BJ (cell line): ENCODE results near the gene PACS2. TPM values are rescaled to one million over a fixed set of nuclear protein-coding genes. Genes with fewer than 3 reads are reported as not detected.

Experiments
- CTCF ChIA-PET: fragments of 350-600 bp; formaldehyde crosslinking; extraction: SDS; loops from one replicate; lab custom pipeline; 2021; ENCODE audit warnings: antibody characterized with exemption, inconsistent platforms; lab: Yijun Ruan, JAX
- POLR2A ChIA-PET: fragments of 300-600 bp; sonication (Branson Sonifier 250); formaldehyde crosslinking; extraction: SDS; loops from one replicate; lab custom pipeline; 2021; ENCODE audit warnings: antibody characterized with exemption; lab: Charles Lee
- DNase-seq: peaks from one replicate; pipeline ENCODE4 v3.0.0-alpha.2; 2011; ENCODE audit warnings: low read depth
- H3K27me3 ChIP-seq: 2 replicates; pipeline ENCODE4 v1.6.0; 2011; ENCODE audit warnings: low read length; ENCODE audit not compliant: control insufficient read depth, insufficient read depth
- H3K36me3 ChIP-seq: 2 replicates; pipeline ENCODE4 v1.5.1; 2011; ENCODE audit warnings: low read length; ENCODE audit not compliant: control insufficient read depth, insufficient read depth
- H3K4me3 ChIP-seq: 2 replicates; pipeline ENCODE4 v1.5.1; 2011; ENCODE audit warnings: low read depth, mild to moderate bottlenecking, control low read depth, low read length
- polyA plus RNA-seq: library from polyadenylated mRNA; depleted of rRNA; stranded (reverse); fragments of >200 nt; gene quantifications from 2 replicates; pipeline ENCODE4 v1.2.3, GENCODE V29; 2011
- TF ChIP-seq, protein P1 (sequence below): IDR thresholded peaks from 2 replicates; pipeline ENCODE4 v1.5.1; 2011; ENCODE audit warnings: low read depth, mild to moderate bottlenecking, control low read depth, inconsistent platforms, low read length, moderate library complexity; ENCODE audit not compliant: insufficient read depth

The PACS2 gene
- polyA plus RNA-seq, 1 experiment: 21.4 TPM

DNA sequence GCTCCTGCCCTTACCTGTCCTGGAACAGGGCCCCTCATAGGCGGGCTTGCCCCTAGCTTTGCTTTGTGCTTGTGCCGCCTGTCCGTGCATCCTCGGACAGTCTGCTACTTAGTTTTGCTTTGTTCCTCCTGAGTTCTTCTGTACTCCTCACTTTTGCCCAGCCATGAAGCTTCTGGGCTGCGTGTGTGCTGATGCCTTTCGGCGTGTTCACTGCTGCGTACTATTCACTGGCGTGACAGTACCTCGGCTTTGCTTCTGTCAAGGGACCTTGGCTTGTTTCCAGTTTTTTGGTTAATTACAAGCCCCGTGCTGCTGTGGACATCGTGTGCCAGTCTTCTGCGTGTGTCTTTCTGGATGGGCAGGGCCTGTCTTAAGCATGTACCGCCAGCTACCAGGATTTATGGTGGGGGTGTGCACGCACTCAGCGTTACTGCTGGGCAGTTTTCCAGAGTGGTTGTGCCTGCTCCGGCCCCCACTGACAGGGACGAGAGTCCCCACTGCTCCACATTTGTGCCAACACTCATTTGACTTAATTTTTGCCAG, 2.5 kb downstream of the PACS2 start:
- DNase-seq: no peak
- Histone ChIP-seq H3K36me3 (no peaks in the 10 kb centered on the region), H3K27me3 (no peaks in the 10 kb centered on the region), H3K4me3 (no peak overlapping the region)
- TF ChIP-seq, protein P1, sequence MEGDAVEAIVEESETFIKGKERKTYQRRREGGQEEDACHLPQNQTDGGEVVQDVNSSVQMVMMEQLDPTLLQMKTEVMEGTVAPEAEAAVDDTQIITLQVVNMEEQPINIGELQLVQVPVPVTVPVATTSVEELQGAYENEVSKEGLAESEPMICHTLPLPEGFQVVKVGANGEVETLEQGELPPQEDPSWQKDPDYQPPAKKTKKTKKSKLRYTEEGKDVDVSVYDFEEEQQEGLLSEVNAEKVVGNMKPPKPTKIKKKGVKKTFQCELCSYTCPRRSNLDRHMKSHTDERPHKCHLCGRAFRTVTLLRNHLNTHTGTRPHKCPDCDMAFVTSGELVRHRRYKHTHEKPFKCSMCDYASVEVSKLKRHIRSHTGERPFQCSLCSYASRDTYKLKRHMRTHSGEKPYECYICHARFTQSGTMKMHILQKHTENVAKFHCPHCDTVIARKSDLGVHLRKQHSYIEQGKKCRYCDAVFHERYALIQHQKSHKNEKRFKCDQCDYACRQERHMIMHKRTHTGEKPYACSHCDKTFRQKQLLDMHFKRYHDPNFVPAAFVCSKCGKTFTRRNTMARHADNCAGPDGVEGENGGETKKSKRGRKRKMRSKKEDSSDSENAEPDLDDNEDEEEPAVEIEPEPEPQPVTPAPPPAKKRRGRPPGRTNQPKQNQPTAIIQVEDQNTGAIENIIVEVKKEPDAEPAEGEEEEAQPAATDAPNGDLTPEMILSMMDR: no peak
- CTCF ChIA-PET: interaction anchor here (0.7 kb wide), 1 partner anchor 73 kb away, joined by 3 read pairs; no protein-coding TSS in a partner anchor
- POLR2A ChIA-PET: no interaction called here

GRCh38 chr14:105317546-105317945, 3.0 kb downstream of the PACS2 start:
- Histone ChIP-seq H3K4me3 (no peak overlapping the region), H3K36me3 (no peaks in the 10 kb centered on the region), H3K27me3 (no peaks in the 10 kb centered on the region)
- CTCF ChIA-PET: no interaction called here
- no peak for DNase-seq
- TF ChIP-seq, protein P1: peak; percentile 20; the same call in 1 of the 2 replicates
- POLR2A ChIA-PET: no interaction called here

GRCh38 chr14:105322791-105323556, 8.4 kb downstream of the PACS2 start:
- POLR2A ChIA-PET: no interaction called here
- no peak for DNase-seq
- Histone ChIP-seq H3K27me3 (no peaks in the 10 kb centered on the region), H3K4me3 (no peak overlapping the region), H3K36me3 (peaks cover 3% of the 10 kb centered on the region; the same call in 1 of the 2 replicates)
- TF ChIP-seq, protein P1: no peak
- CTCF ChIA-PET: interaction anchor here (1.6 kb wide), 1 partner anchor 232 kb away, joined by 3 read pairs; no protein-coding TSS in a partner anchor

- peaks cover 3% of the 10 kb centered on the region; the same call in 1 of the 2 replicates for H3K36me3 ChIP-seq
- DNase-seq: no peak
- ChIA-PET POLR2A (no interaction called here), CTCF (interaction anchor here (0.6 kb wide), 1 partner anchor 23 kb away, joined by 4 read pairs; the partner anchor contains the start of gene BRF1)
- H3K27me3 ChIP-seq: no peaks in the 10 kb centered on the region
- no peak overlapping the region for H3K4me3 ChIP-seq
- TF ChIP-seq, protein P1: no peak
Observed at GRCh38 chr14:105323663-105324062, 9.1 kb downstream of the PACS2 start.

DNA sequence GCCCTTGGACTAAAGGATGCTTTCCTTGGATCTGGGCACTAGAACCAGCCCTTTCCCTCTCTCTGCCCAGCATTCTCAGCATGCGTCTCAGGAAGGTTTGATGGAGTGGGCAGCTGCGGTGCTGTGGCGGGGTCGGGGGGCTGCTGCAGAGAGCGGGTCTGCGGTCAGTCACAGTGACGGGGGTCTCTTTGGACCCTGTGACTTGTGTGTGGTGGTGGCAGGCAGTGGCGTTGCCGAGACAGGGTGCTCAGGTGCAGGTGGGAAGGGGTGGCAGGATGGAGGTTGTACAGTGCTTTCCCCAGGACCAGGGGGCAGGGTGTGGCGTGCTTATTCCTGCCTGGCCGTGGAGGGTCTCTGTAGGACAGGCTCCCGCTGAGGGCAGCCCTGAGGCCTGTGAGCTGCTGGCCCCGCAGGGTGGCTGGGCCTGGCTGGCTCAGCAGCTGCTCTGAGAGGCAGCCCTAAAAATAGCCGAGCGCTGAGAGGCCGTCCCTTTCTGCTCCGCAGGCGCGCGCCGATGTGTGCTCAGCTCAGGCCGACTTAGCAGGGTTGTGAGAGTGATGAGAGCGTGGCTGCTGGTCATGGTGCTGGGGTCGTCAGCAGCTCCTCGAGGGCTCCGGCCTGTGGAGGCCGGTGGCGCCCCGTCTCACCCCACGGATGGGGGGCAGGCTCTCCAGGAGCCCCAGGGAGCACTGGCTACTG, 9.7 kb downstream of the PACS2 start:
- H3K4me3 ChIP-seq: no peak overlapping the region
- POLR2A ChIA-PET: no interaction called here
- no peaks in the 10 kb centered on the region for H3K27me3 ChIP-seq
- TF ChIP-seq, protein P1: no peak
- no peak for DNase-seq
- CTCF ChIA-PET: interaction anchor here (0.6 kb wide), 1 partner anchor 23 kb away, joined by 4 read pairs; the partner anchor contains the start of gene BRF1
- peaks cover 3% of the 10 kb centered on the region; the same call in 1 of the 2 replicates for H3K36me3 ChIP-seq
